Mucosa of stomach (tissue), 1 donor: ENCODE data around the gene GNAS.

Experiments used
- H3K27me3 ChIP-seq: one replicate; pipeline ENCODE4 v1.7.0; 2013; ENCODE audit warnings: mild to moderate bottlenecking, low read length; ENCODE audit not compliant: control insufficient read depth, insufficient read depth
- H3K36me3 ChIP-seq: one replicate; pipeline ENCODE4 v1.7.0; 2013; ENCODE audit warnings: low read length; ENCODE audit not compliant: control insufficient read depth, insufficient read depth
- H3K4me1 ChIP-seq: one replicate; pipeline ENCODE4 v1.7.0; 2013; ENCODE audit warnings: mild to moderate bottlenecking, low read length; ENCODE audit not compliant: control insufficient read depth, insufficient read depth
- H3K4me3 ChIP-seq: one replicate; pipeline ENCODE4 v1.7.0; 2013; ENCODE audit warnings: low read length
- H3K9ac ChIP-seq: one replicate; pipeline ENCODE4 v1.7.0; 2013; ENCODE audit warnings: mild to moderate bottlenecking, low read length, moderate library complexity
- H3K9me3 ChIP-seq: one replicate; pipeline ENCODE4 v1.7.0; 2013; ENCODE audit warnings: mild to moderate bottlenecking, low read length, moderate library complexity; ENCODE audit not compliant: control insufficient read depth
- donor health status: Pancreatic carcinoma.

The GNAS gene

DNA sequence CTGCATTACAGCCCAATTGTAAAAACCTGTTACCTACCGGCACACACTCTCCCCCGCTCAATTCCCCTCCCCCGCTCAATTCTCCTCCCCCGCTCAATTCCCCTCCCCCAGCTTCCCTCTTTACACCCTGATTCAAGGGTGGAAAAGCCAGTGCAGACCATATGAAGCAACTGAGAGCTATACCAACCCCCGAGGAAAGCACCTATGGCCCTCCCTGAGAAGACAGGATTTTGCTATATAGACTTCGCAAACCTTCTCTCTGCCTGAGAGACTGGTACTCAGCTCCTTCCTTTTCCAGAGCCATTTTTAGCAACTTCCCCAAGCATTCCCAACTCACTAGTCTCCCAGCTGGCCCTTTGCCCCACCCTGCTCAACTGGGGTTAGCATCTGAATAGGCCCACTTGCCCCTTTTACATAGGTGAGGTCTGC lies 9.4 kb upstream of the GNAS start:
- Histone ChIP-seq H3K27me3 (peaks cover 48% of the 10 kb centered on the region), H3K4me1 (no peaks in the 10 kb centered on the region), H3K9ac (no peak overlapping the region), H3K4me3 (no peak overlapping the region), H3K36me3 (no peaks in the 10 kb centered on the region), H3K9me3 (no peaks in the 10 kb centered on the region)

DNA sequence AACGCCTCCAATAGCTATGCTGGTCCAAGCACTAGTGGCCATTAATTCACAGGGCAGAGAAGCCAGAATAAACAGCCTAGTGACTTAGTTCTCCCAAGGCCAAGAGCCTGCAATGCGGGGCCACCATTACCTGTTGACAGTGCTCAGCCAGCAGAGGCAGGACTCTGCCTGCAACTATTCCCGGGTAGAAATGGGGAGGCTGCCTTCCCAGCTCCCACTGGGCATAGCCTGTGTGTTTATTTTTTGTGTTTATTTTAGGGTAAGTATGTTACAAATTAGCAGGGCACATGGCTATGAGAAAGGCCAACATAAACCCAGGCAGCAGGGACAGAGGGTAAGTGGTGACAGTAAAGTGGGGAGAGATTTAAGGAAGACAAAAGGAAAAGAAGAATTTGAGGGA lies 6.8 kb upstream of the GNAS start:
- Histone ChIP-seq H3K36me3 (no peaks in the 10 kb centered on the region), H3K9ac (no peak overlapping the region), H3K4me3 (no peak overlapping the region), H3K27me3 (peaks cover 35% of the 10 kb centered on the region), H3K9me3 (no peaks in the 10 kb centered on the region), H3K4me1 (no peaks in the 10 kb centered on the region)

GRCh38 chr20:58847463-58847862 lies 5.1 kb upstream of the GNAS start:
- Histone ChIP-seq H3K9me3 (no peaks in the 10 kb centered on the region), H3K9ac (no peak overlapping the region), H3K4me1 (peaks cover 7% of the 10 kb centered on the region), H3K4me3 (no peak overlapping the region), H3K36me3 (no peaks in the 10 kb centered on the region), H3K27me3 (peaks cover 41% of the 10 kb centered on the region)

DNA sequence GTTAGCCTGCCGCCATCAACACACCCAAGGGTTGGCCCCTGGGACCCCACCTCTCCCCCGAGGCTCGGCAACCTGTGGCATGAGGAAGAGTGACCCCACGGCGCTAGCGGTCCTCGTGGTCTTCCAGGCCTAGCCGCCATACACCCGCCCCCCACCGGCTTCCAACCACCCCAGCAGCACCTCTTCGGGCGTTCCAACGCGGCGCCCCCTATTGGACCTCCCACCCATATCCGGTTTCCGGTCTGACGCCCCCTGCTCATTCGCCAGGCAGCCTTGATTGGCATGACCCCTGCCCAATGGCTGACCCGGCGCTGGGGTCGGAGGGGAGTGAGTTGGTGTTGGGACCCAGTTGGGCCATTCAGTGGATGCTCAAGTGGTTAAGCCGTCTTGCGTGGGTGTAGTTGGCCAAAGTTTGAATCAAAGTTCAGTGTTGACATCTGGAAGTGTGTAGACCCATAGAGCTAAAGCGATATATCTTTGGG lies 1.8 kb upstream of the GNAS start, which contains the start of gene GNAS-AS1:
TSS of gene GNAS-AS1 (minus strand) at position 210 of the 482 bp plus-strand sequence.
- H3K27me3 ChIP-seq: peaks cover 55% of the 10 kb centered on the region
- peak within 1 kb of the TSS; percentile 15 for H3K9ac ChIP-seq

GRCh38 chr20:58851221-58851968 lies 1.1 kb upstream of the GNAS start:
- H3K9ac ChIP-seq: no peak overlapping the region
- H3K9me3 ChIP-seq: no peaks in the 10 kb centered on the region
- peak overlapping the region; percentile 50 for H3K4me3 ChIP-seq
- H3K36me3 ChIP-seq: no peaks in the 10 kb centered on the region
- H3K4me1 ChIP-seq: peaks cover 12% of the 10 kb centered on the region
- peaks cover 59% of the 10 kb centered on the region for H3K27me3 ChIP-seq

More for the DNA sequence above, 1.8 kb upstream of the GNAS start, which contains the start of gene GNAS-AS1:
- H3K36me3 ChIP-seq: no peaks in the 10 kb centered on the region
- peak within 1 kb of the TSS; percentile 50 for H3K4me3 ChIP-seq
- no peaks in the 10 kb centered on the region for H3K9me3 ChIP-seq
- H3K4me1 ChIP-seq: peaks cover 12% of the 10 kb centered on the region

DNA sequence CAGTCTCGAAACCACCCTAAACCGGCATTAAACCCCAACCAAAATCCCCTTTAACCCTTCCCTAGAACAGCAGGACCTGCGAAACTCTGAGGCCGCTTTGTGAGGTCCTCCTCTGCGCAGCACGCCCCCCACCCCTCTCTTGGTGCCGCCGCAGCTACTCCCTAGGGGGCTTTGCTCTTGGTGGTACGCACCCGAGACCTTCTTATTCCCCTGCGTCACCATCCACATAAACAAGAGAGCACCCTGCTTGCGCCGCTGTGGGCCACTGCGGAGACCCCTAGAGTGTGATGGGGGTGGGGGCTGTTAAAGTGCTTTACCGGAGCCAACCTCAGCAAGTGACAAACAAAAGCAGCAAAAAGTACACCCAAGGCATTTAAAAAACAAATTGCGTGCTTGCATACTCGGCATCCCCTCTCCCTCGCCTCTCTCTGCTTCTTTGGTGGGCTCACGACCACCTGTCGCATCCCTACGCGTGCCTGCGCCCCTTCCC lies 502 bp upstream of the GNAS start:
- Histone ChIP-seq H3K36me3 (no peaks in the 10 kb centered on the region), H3K27me3 (peaks cover 59% of the 10 kb centered on the region), H3K9me3 (no peaks in the 10 kb centered on the region)

DNA sequence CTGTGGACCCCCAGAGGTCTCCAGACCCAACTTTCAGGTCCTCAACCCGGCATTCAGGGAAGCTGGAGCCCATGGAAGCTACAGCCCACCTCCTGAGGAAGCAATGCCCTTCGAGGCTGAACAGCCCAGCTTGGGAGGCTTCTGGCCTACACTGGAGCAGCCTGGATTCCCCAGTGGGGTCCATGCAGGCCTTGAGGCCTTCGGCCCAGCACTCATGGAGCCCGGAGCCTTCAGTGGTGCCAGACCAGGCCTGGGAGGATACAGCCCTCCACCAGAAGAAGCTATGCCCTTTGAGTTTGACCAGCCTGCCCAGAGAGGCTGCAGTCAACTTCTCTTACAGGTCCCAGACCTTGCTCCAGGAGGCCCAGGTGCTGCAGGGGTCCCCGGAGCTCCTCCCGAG lies 950 bp downstream of the GNAS start:
- Histone ChIP-seq H3K27me3 (peaks cover 68% of the 10 kb centered on the region), H3K9me3 (no peaks in the 10 kb centered on the region), H3K9ac (no peak overlapping the region), H3K4me1 (peaks cover 12% of the 10 kb centered on the region), H3K4me3 (no peak overlapping the region), H3K36me3 (no peaks in the 10 kb centered on the region)

More for the DNA sequence above, 502 bp upstream of the GNAS start:
- H3K9ac ChIP-seq: no peak overlapping the region
- H3K4me3 ChIP-seq: no peak overlapping the region
- H3K4me1 ChIP-seq: peaks cover 12% of the 10 kb centered on the region

DNA sequence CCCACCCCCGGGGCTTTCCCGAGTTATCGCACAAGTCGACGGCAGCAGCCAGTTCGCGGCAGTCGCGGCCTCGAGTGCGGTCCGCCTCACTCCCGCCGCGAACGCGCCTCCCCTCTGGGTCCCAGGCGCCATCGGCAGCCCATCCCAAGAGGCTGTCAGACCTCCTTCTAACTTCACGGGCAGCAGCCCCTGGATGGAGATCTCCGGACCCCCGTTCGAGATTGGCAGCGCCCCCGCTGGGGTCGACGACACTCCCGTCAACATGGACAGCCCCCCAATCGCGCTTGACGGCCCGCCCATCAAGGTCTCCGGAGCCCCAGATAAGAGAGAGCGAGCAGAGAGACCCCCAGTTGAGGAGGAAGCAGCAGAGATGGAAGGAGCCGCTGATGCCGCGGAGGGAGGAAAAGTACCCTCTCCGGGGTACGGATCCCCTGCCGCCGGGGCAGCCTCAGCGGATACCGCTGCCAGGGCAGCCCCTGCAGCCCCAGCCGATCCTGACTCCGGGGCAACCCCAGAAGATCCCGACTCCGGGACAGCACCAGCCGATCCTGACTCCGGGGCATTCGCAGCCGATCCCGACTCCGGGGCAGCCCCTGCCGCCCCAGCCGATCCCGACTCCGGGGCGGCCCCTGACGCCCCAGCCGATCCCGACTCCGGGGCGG lies 1.6 kb downstream of the GNAS start:
- H3K9ac ChIP-seq: no peak overlapping the region
- peaks cover 12% of the 10 kb centered on the region for H3K4me1 ChIP-seq
- no peaks in the 10 kb centered on the region for H3K36me3 ChIP-seq
- H3K4me3 ChIP-seq: no peak overlapping the region
- no peaks in the 10 kb centered on the region for H3K9me3 ChIP-seq
- H3K27me3 ChIP-seq: peaks cover 68% of the 10 kb centered on the region

GRCh38 chr20:58854638-58855471 lies 2.3 kb downstream of the GNAS start:
- Histone ChIP-seq H3K4me3 (no peak overlapping the region), H3K9me3 (no peaks in the 10 kb centered on the region), H3K36me3 (no peaks in the 10 kb centered on the region), H3K4me1 (peaks cover 12% of the 10 kb centered on the region), H3K9ac (no peak overlapping the region), H3K27me3 (peaks cover 68% of the 10 kb centered on the region)

DNA sequence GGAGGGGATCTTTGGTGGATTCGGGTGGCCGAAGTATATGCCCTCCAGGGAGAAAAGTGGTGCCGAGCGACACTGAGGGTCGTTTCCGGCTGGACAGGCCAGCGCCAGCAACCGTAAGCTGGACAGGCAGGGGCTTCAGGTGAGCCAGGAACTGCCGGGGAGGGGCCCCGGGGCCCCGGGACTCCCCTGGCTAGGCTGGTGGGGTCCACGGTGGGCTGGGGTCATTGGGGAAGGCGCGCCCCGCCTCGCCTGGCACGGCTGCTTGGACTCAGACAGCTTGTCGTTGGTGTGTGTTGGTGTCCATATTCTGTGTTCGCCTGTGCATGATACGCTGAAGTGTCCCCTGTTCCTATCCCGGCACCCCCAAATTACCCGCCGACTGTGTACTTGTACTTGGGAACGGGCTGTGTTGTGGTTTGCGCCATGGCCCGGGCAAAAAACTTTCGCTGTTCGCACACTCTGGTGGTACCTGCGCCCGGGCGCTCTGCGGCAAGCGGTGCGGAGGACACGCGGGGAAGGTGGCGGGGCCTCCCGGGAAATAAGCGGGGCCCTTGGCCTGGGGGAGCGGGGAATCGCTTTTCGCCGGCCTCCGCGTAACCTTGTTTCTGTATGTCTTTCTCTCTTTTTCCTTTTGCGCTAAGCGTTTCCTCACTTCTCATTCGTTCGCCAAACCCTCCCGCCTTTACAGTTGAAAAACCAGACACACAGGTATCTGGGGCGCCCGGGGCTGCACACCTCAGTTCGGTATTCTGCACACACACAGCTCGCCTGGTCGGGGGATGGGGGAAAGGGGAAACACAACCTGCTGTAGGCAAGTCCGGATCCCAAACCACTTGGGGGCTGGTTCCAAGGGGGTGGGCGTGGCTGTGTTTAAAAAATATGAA lies 3.2 kb downstream of the GNAS start:
- no peak overlapping the region for H3K4me3 ChIP-seq
- H3K9ac ChIP-seq: no peak overlapping the region
- H3K4me1 ChIP-seq: peaks cover 12% of the 10 kb centered on the region
- no peaks in the 10 kb centered on the region for H3K36me3 ChIP-seq
- peaks cover 61% of the 10 kb centered on the region for H3K27me3 ChIP-seq
- H3K9me3 ChIP-seq: no peaks in the 10 kb centered on the region
